GM12873 (cell line): ENCODE data around the gene UTP20.

ENCODE experiments used
- TF ChIP-seq, protein P1 (sequence below): IDR thresholded peaks from 2 replicates; pipeline ENCODE4 v1.5.1; 2012; ENCODE audit warnings: low read depth, mild to moderate bottlenecking, moderate library complexity, low read length, control low read depth; ENCODE audit not compliant: insufficient read depth; ENCODE audit errors: missing control alignments

The UTP20 gene

GRCh38 chr12:101323255-101323654 is 43.4 kb downstream of the UTP20 start:
- TF ChIP-seq, protein P1, sequence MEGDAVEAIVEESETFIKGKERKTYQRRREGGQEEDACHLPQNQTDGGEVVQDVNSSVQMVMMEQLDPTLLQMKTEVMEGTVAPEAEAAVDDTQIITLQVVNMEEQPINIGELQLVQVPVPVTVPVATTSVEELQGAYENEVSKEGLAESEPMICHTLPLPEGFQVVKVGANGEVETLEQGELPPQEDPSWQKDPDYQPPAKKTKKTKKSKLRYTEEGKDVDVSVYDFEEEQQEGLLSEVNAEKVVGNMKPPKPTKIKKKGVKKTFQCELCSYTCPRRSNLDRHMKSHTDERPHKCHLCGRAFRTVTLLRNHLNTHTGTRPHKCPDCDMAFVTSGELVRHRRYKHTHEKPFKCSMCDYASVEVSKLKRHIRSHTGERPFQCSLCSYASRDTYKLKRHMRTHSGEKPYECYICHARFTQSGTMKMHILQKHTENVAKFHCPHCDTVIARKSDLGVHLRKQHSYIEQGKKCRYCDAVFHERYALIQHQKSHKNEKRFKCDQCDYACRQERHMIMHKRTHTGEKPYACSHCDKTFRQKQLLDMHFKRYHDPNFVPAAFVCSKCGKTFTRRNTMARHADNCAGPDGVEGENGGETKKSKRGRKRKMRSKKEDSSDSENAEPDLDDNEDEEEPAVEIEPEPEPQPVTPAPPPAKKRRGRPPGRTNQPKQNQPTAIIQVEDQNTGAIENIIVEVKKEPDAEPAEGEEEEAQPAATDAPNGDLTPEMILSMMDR: no peak

- TF ChIP-seq, protein P1: no peak
These were observed 45.7 kb downstream of the UTP20 start for GRCh38 chr12:101325590-101325989.

- TF ChIP-seq, protein P1: no peak
These were observed 47.1 kb downstream of the UTP20 start for GRCh38 chr12:101327051-101327450.

GRCh38 chr12:101327546-101327945 is 47.6 kb downstream of the UTP20 start:
- TF ChIP-seq, protein P1: no peak

- TF ChIP-seq, protein P1: no peak
These were observed 49.0 kb downstream of the UTP20 start for GRCh38 chr12:101328917-101329316.

- TF ChIP-seq, protein P1: no peak
These were observed 50.7 kb downstream of the UTP20 start for GRCh38 chr12:101330631-101331030.

- TF ChIP-seq, protein P1: no peak
These were observed 56.5 kb downstream of the UTP20 start for GRCh38 chr12:101336437-101336836.
